Body of pancreas (tissue), 4 donors: ENCODE data around the gene HOXB2. TPM values are rescaled to one million over a fixed set of nuclear protein-coding genes. Genes with fewer than 3 reads are reported as not detected.

ENCODE experiments used
- ATAC-seq: fragments of 150-250 bp; one replicate; pipeline ENCODE4 v1.9.1; 2016
- DNase-seq, 4 donors: peaks; one replicate each; pipeline ENCODE4 v3.0.0-alpha.2; 2019
- H3K27ac ChIP-seq, 4 donors: fragments of 200-600 bp; sonication (generic); 1 replicate in 3 of 4; 2 replicates in 1 of 4; pipeline versions ENCODE4 v1.5.1 to v1.6.1; 2016 to 2019; ENCODE audit warnings: mild to moderate bottlenecking in 1 of 4, mixed read lengths in 1 of 4, moderate library complexity in 1 of 4
- H3K27me3 ChIP-seq, 2 donors: fragments of 200-600 bp; sonication (generic); one replicate each; pipeline ENCODE4 v1.6.0; 2016; ENCODE audit warnings: mild to moderate bottlenecking in 1 of 2
- H3K36me3 ChIP-seq, 2 donors: fragments of 200-600 bp; sonication (generic); replicated peaks in 1 of 2; 2 replicates each; pipeline ENCODE4 v1.5.1; 2016; ENCODE audit warnings: low read depth in 2 of 2; ENCODE audit not compliant: insufficient read depth in 1 of 2
- H3K4me1 ChIP-seq: fragments of 200-600 bp; sonication (generic); one replicate; pipeline ENCODE4 v1.6.0; 2016
- H3K4me3 ChIP-seq, 2 donors: fragments of 200-600 bp; sonication (generic); 1 replicate in 1 of 2; 2 replicates in 1 of 2; pipeline ENCODE4 v1.5.1; 2016 to 2019
- H3K9me3 ChIP-seq, 3 donors: fragments of 200-600 bp; sonication (generic); 1 replicate in 2 of 3; 2 replicates in 1 of 3; pipeline ENCODE4 v1.5.1; 2016
- CTCF ChIP-seq, 7 experiments: fragments of 450-650 bp in 4 of 7; fragments of 200-600 bp in 3 of 7; sonication (generic) in 3 of 7; IDR thresholded peaks; one replicate each; pipeline ENCODE4 v1.5.1; 2016 to 2019; ENCODE audit warnings: antibody characterized with exemption in 7 of 7
- POLR2A ChIP-seq, 3 donors: fragments of 450-650 bp; IDR thresholded peaks; one replicate each; pipeline ENCODE4 v1.6.1; 2016; ENCODE audit warnings: antibody characterized with exemption in 3 of 3, mild to moderate bottlenecking in 2 of 3
- WGBS, 2 donors: methylation state at CpG; one replicate each; pipeline ENCODE4 v1.1.5; 2017; 5-methylcytosine and 5-hydroxymethylcytosine counted together
- intact Hi-C: fragments of 100-400 bp; cut with DNase I; formaldehyde crosslinking; loops from one replicate; pipeline ENCODE4 v1.15.1; 2023
- total RNA-seq, 2 donors: library from RNA; depleted of rRNA; stranded (reverse); fragments of >200 nt; gene quantifications; one replicate each; pipeline ENCODE4 v1.1.0, GENCODE V29; 2016

The HOXB2 gene
- total RNA-seq, 2 donors from 2014 or later, result 13.7 to 32.3 TPM

- intact Hi-C loops, result no loop called here
- Histone ChIP-seq H3K27ac (peak overlapping the region in 1 of 4 donors; percentile 43), H3K27me3 (peaks cover 0 to 62% of the 10 kb centered on the region in 2 donors)
Observed at GRCh38 chr17:48579760-48580554, 35.0 kb upstream of the HOXB2 start.

GRCh38 chr17:48579471-48579759 lies 34.5 kb upstream of the HOXB2 start:
- H3K4me3 ChIP-seq, result no peak overlapping the region

More at GRCh38 chr17:48579760-48580554, 35.0 kb upstream of the HOXB2 start:
- ATAC-seq, result no peak
- Histone ChIP-seq H3K36me3 (no peaks in the 10 kb centered on the region), H3K4me3 (no peak overlapping the region), H3K4me1 (peaks cover 18% of the 10 kb centered on the region), H3K9me3 (no peaks in the 10 kb centered on the region)
- WGBS, 2 donors, result 13 to 15% methylated on average over 26 of the region's 26 CpGs
- TF ChIP-seq CTCF (IDR thresholded peaks at IDR 0.05) (no peak), POLR2A (IDR thresholded peaks at IDR 0.05) (no peak)
- DNase-seq, result no peak

GRCh38 chr17:48578616-48579470 lies 33.9 kb upstream of the HOXB2 start:
- no peak for DNase-seq
- Histone ChIP-seq H3K27me3 (peaks cover 0 to 66% of the 10 kb centered on the region in 2 donors), H3K36me3 (no peaks in the 10 kb centered on the region), H3K4me3 (no peak overlapping the region), H3K4me1 (peaks cover 17% of the 10 kb centered on the region), H3K27ac (peak overlapping the region in 1 of 4 donors; percentile 43), H3K9me3 (no peaks in the 10 kb centered on the region)
- intact Hi-C loops, result no loop called here
- no peak for TF ChIP-seq POLR2A (IDR thresholded peaks at IDR 0.05)
- TF ChIP-seq CTCF (IDR thresholded peaks at IDR 0.05), result no peak
- no peak for ATAC-seq
- 7 to 15% methylated on average over 42 to 43 of the region's 43 CpGs for WGBS, 2 donors

More at GRCh38 chr17:48579471-48579759, 34.5 kb upstream of the HOXB2 start:
- H3K4me1 ChIP-seq, result peaks cover 17% of the 10 kb centered on the region
- no peaks in the 10 kb centered on the region for H3K36me3 ChIP-seq
- no peak for TF ChIP-seq POLR2A (IDR thresholded peaks at IDR 0.05)
- H3K27me3 ChIP-seq, result peaks cover 0 to 66% of the 10 kb centered on the region in 2 donors
- intact Hi-C loops, result no loop called here
- ATAC-seq, result no peak
- 14 to 18% methylated on average over 7 of the region's 7 CpGs for WGBS, 2 donors
- no peak for DNase-seq
- peak overlapping the region in 1 of 4 donors; percentile 43 for H3K27ac ChIP-seq
- H3K9me3 ChIP-seq, result no peaks in the 10 kb centered on the region

GRCh38 chr17:48577946-48578615 lies 33.2 kb upstream of the HOXB2 start, which contains the start of gene HOXB4:
TSS of gene HOXB4 (minus strand) at chr17:48578350. CDS start at chr17:48578319, 31 bp downstream.
- DNase-seq (peak in 2 of 4 donors; percentile 50 to 65), ATAC-seq (no peak)
- H3K9me3 ChIP-seq, result no peaks in the 10 kb centered on the region
- peaks cover 17% of the 10 kb centered on the region for H3K4me1 ChIP-seq
- 4 to 8% methylated on average over 15 to 45 of the region's 58 CpGs for WGBS, 2 donors
- peak within 1 kb of the TSS in 3 of 4 donors; percentile 4 to 55 (median 50) for H3K27ac ChIP-seq
- no peak for TF ChIP-seq POLR2A (IDR thresholded peaks at IDR 0.05)
- no peak for TF ChIP-seq CTCF (IDR thresholded peaks at IDR 0.05)
- H3K27me3 ChIP-seq, result peaks cover 0 to 65% of the 10 kb centered on the region in 2 donors
- intact Hi-C loops, result no loop called here
- no peaks in the 10 kb centered on the region for H3K36me3 ChIP-seq
- H3K4me3 ChIP-seq, result no peak within 1 kb of the TSS
